Measurements from ENCODE around the gene ANAPC10. TPM values are rescaled to one million over a fixed set of nuclear protein-coding genes. Genes with fewer than 3 reads are reported as not detected.
A peak's percentile ranks its signal among the peaks of the same experiment; 100 is the strongest.
"Not testable (repeated sequence)": the region's sequence is repeated elsewhere in the genome, so short reads cannot be mapped to it uniquely, and the experiment has no call there.

Gene ANAPC10, protein sequence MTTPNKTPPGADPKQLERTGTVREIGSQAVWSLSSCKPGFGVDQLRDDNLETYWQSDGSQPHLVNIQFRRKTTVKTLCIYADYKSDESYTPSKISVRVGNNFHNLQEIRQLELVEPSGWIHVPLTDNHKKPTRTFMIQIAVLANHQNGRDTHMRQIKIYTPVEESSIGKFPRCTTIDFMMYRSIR
- 10 to 100 TPM; 17.8 to 22.3 (median 19.5) TPM for total RNA-seq

- peak; percentile 96 for DNase-seq
- H3K4me1 Mint-ChIP-seq (ENCODE audit: low read depth), result peaks cover 28% of the 10 kb centered on the region
Measured at GRCh38 chr4:145097821-145098674, at the start of gene ANAPC10, which contains the start of gene ABCE1. ANAPC10 (minus strand) TSS chr4:145098196; CDS start chr4:145096099, 2,097 bp downstream. ABCE1 (plus strand) TSS chr4:145098311; CDS start chr4:145104413, 6,102 bp downstream.

GRCh38 chr4:145136219-145136618, 38.2 kb upstream of the ANAPC10 start:
- not testable (repeated sequence) for H3K27me3 Mint-ChIP-seq (ENCODE audit: low read depth); DNase-seq; H3K9me3 Mint-ChIP-seq; ATAC-seq
- peak overlapping the region; percentile 11 for H3K4me3 Mint-ChIP-seq
- peaks cover 38% of the 10 kb centered on the region for H3K4me1 Mint-ChIP-seq (ENCODE audit: low read depth)
- peaks cover 53% of the 10 kb centered on the region for H3K36me3 Mint-ChIP-seq (ENCODE audit: insufficient read depth)

More at GRCh38 chr4:145097821-145098674, at the start of gene ANAPC10, which contains the start of gene ABCE1:
- Mint-ChIP-seq H3K4me3 (peak within 1 kb of the TSS; percentile 91), H3K36me3 (ENCODE audit: insufficient read depth) (peaks cover 27% of the 10 kb centered on the region), H3K27me3 (ENCODE audit: low read depth) (no peaks in the 10 kb centered on the region), H3K9me3 (peaks cover 10% of the 10 kb centered on the region)
- ATAC-seq, result peak; percentile 86 to 88

- H3K36me3 Mint-ChIP-seq (ENCODE audit: insufficient read depth), result peaks cover 44% of the 10 kb centered on the region
- no peaks in the 10 kb centered on the region for H3K9me3 Mint-ChIP-seq
- H3K4me3 Mint-ChIP-seq, result no peak overlapping the region
- ATAC-seq, result peak; percentile 29 to 42
- H3K27me3 Mint-ChIP-seq (ENCODE audit: low read depth), result no peaks in the 10 kb centered on the region
- peaks cover 50% of the 10 kb centered on the region for H3K4me1 Mint-ChIP-seq (ENCODE audit: low read depth)
- DNase-seq, result no peak
Measured at GRCh38 chr4:145132511-145133098, 34.6 kb upstream of the ANAPC10 start.

- Mint-ChIP-seq H3K27me3 (ENCODE audit: low read depth) (no peaks in the 10 kb centered on the region), H3K4me1 (ENCODE audit: low read depth) (peaks cover 48% of the 10 kb centered on the region), H3K4me3 (no peak overlapping the region), H3K9me3 (no peaks in the 10 kb centered on the region), H3K36me3 (ENCODE audit: insufficient read depth) (peaks cover 42% of the 10 kb centered on the region)
- no peak for DNase-seq
- no peak for ATAC-seq
Measured at GRCh38 chr4:145131848-145132247, 33.9 kb upstream of the ANAPC10 start.

DNA sequence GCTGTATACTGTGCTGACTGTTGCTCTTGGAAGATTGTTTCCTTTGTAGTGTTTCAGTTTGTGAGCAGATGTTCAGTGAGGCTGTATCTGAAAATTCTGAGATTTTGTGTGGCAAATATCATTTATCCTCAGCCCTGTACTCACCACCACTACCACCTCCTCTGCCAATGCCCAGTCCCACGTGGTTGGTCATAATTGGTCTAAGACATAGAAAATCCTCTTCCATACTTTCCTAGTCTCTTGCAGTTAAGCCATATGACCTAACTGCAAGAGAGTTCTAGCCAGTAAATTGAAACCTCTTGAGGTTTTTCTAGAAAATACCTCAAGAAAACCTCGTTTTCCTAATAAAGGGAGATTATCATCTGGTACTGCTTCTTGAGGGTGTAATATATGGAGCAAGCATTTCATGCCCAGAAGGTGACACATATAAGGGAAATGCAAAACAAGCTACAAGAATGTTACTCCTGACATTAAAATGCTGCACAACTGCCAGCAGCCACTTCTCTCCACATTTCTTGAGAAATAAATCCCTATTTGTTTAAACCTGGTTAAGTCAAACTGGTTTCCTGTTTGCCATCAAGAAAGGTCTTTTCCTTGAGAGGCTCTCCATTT, 32.9 kb upstream of the ANAPC10 start:
- peaks cover 54% of the 10 kb centered on the region for H3K4me1 Mint-ChIP-seq (ENCODE audit: low read depth)
- peak in 1 of 2 donors; percentile 17 for ATAC-seq
- H3K4me3 Mint-ChIP-seq, result no peak overlapping the region
- peaks cover 48% of the 10 kb centered on the region for H3K36me3 Mint-ChIP-seq (ENCODE audit: insufficient read depth)
- no peaks in the 10 kb centered on the region for H3K9me3 Mint-ChIP-seq
- no peak for DNase-seq
- H3K27me3 Mint-ChIP-seq (ENCODE audit: low read depth), result no peaks in the 10 kb centered on the region

DNA sequence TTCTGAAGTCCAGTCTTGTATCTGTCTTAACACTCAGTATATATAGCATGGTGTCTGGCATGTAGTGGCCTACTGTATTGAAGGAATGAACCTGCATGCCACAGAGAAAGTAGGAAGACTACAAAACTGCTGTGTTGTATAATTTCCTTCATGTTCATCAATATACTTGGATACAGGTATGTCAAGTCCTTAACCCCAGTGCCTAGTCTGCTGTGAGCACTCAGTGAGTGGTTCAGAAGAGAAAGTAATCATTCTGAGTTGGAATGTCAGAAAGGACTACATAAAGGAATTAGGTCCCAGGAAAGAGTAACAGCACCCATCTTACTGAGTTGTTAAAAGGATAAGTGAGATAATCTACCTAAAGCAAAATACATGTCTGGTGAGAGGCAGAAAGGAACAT, 32.1 kb upstream of the ANAPC10 start:
- DNase-seq (no peak), ATAC-seq (no peak)
- Mint-ChIP-seq H3K9me3 (no peaks in the 10 kb centered on the region), H3K27me3 (ENCODE audit: low read depth) (no peaks in the 10 kb centered on the region), H3K4me3 (no peak overlapping the region), H3K36me3 (ENCODE audit: insufficient read depth) (peaks cover 48% of the 10 kb centered on the region), H3K4me1 (ENCODE audit: low read depth) (peaks cover 51% of the 10 kb centered on the region)

DNA sequence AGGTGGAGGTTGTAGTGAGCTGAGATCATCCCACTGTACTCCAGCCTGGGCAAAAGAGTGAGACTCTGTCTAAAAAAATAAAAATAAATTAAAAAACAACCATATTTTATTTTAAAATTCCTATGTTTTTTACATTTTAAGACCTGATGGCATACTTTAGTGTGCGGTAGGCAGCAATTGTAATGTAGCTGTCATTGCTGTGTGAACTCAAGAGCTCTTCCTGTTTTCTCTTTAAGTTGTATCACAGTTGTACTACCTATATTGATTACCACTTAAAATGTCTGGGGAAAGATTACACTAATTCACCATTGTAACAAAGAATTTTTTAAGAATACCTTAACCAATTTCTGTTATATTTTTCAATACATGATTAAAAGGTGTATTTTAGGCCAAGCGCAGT, 27.4 kb upstream of the ANAPC10 start:
- Mint-ChIP-seq H3K4me3 (no peak overlapping the region), H3K4me1 (ENCODE audit: low read depth) (peaks cover 20% of the 10 kb centered on the region), H3K27me3 (ENCODE audit: low read depth) (no peaks in the 10 kb centered on the region), H3K9me3 (no peaks in the 10 kb centered on the region), H3K36me3 (ENCODE audit: insufficient read depth) (peaks cover 40% of the 10 kb centered on the region)
- ATAC-seq, result no peak
- no peak for DNase-seq

- Mint-ChIP-seq H3K36me3 (ENCODE audit: insufficient read depth) (peaks cover 39% of the 10 kb centered on the region), H3K27me3 (ENCODE audit: low read depth) (no peaks in the 10 kb centered on the region), H3K9me3 (no peaks in the 10 kb centered on the region), H3K4me3 (no peak overlapping the region), H3K4me1 (ENCODE audit: low read depth) (peaks cover 17% of the 10 kb centered on the region)
- DNase-seq, result no peak
- no peak for ATAC-seq
Measured at GRCh38 chr4:145108128-145108527, 10.1 kb upstream of the ANAPC10 start.

- ATAC-seq (no peak), DNase-seq (no peak)
- Mint-ChIP-seq H3K4me1 (ENCODE audit: low read depth) (peaks cover 17% of the 10 kb centered on the region), H3K27me3 (ENCODE audit: low read depth) (no peaks in the 10 kb centered on the region), H3K4me3 (no peak overlapping the region), H3K36me3 (ENCODE audit: insufficient read depth) (peaks cover 32% of the 10 kb centered on the region), H3K9me3 (no peaks in the 10 kb centered on the region)
Measured at GRCh38 chr4:145107126-145107525, 9.1 kb upstream of the ANAPC10 start.

GRCh38 chr4:145103496-145103895, 5.5 kb upstream of the ANAPC10 start:
- Mint-ChIP-seq H3K4me1 (ENCODE audit: low read depth) (peaks cover 20% of the 10 kb centered on the region), H3K9me3 (no peaks in the 10 kb centered on the region), H3K27me3 (ENCODE audit: low read depth) (no peaks in the 10 kb centered on the region), H3K4me3 (peak overlapping the region; percentile 43), H3K36me3 (ENCODE audit: insufficient read depth) (peaks cover 15% of the 10 kb centered on the region)
- ATAC-seq, result no peak
- DNase-seq, result no peak

DNA sequence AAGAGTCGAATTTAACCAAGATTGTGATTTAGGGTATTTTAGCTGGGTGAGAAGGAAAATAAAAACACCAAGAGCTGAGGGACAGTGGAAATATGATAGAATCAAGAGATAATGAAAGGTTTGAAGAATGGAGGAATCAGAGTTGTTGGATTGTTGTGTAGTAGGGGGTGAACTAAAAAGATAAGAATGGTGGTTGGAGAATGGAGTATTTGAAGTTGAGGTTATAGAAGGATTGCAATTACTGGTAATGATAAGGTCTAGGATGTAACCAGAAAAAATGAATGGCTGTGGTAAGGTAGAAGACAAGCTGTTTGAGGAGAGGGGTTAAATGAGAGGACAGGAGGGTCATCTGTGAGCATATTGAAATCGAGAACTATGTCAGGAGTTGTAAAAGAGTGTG, 4.6 kb upstream of the ANAPC10 start:
- Mint-ChIP-seq H3K27me3 (ENCODE audit: low read depth) (no peaks in the 10 kb centered on the region), H3K4me1 (ENCODE audit: low read depth) (peaks cover 20% of the 10 kb centered on the region), H3K36me3 (ENCODE audit: insufficient read depth) (peaks cover 14% of the 10 kb centered on the region), H3K9me3 (no peaks in the 10 kb centered on the region), H3K4me3 (no peak overlapping the region)
- ATAC-seq (no peak), DNase-seq (no peak)

- no peaks in the 10 kb centered on the region for H3K9me3 Mint-ChIP-seq
- ATAC-seq (no peak), DNase-seq (no peak)
- H3K4me1 Mint-ChIP-seq (ENCODE audit: low read depth), result peaks cover 23% of the 10 kb centered on the region
- H3K36me3 Mint-ChIP-seq (ENCODE audit: insufficient read depth), result peaks cover 6% of the 10 kb centered on the region
- H3K27me3 Mint-ChIP-seq (ENCODE audit: low read depth), result no peaks in the 10 kb centered on the region
- H3K4me3 Mint-ChIP-seq, result no peak overlapping the region
Measured at GRCh38 chr4:145101091-145101490, 3.1 kb upstream of the ANAPC10 start.

- Mint-ChIP-seq H3K4me3 (peak overlapping the region; percentile 91), H3K4me1 (ENCODE audit: low read depth) (peaks cover 31% of the 10 kb centered on the region), H3K9me3 (no peaks in the 10 kb centered on the region), H3K36me3 (ENCODE audit: insufficient read depth) (peaks cover 14% of the 10 kb centered on the region), H3K27me3 (ENCODE audit: low read depth) (no peaks in the 10 kb centered on the region)
- ATAC-seq, result no peak
- DNase-seq, result no peak
Measured at GRCh38 chr4:145099653-145100052, 1.7 kb upstream of the ANAPC10 start.

DNA sequence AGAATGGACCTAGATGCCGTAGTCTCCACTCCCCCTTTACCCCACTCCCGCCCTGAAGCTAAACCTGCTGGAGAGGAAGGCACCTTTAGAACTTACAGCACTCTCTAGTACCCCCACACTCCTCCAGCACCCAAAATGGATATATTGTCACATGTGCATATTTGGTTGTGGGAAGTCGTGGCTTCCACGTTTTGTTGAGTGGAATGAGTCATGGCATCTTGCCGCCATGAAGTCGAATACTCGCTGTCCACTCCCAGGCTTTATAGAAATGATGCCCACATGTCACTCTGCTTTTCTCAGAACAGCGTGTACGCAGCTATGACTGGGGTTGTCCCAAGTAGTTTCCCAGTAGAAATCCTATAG, 660 bp upstream of the ANAPC10 start:
- ATAC-seq (peak; percentile 58 to 63), DNase-seq (peak; percentile 47)
- peaks cover 31% of the 10 kb centered on the region for H3K4me1 Mint-ChIP-seq (ENCODE audit: low read depth)
- H3K9me3 Mint-ChIP-seq, result peaks cover 4% of the 10 kb centered on the region
- H3K27me3 Mint-ChIP-seq (ENCODE audit: low read depth), result no peaks in the 10 kb centered on the region
- peak overlapping the region; percentile 91 for H3K4me3 Mint-ChIP-seq
- peaks cover 21% of the 10 kb centered on the region for H3K36me3 Mint-ChIP-seq (ENCODE audit: insufficient read depth)
